GM12878 (cell line): ENCODE data around the gene CNTN4. TPM values are rescaled to one million over a fixed set of nuclear protein-coding genes. Genes with fewer than 3 reads are reported as not detected.

Source experiments
- ATAC-seq: fragments of 200-7000 bp; cut with Tn5 transposase; 3 replicates; pipeline ENCODE4 v1.9.1; 2020; ENCODE audit warnings: mild to moderate bottlenecking, moderate library complexity
- BruUV-seq: library from RNA; stranded (reverse); fragments of 400-500 nt; replicated peaks from 2 replicates; lab custom pipeline; 2021; lab: Mats Ljungman, UMichigan
- CTCF ChIA-PET: fragments of 300-600 bp; sonication (Branson Sonifier 250); formaldehyde crosslinking; extraction: SDS; loops from one replicate; lab custom pipeline; 2021; ENCODE audit warnings: inconsistent platforms; lab: Yijun Ruan, JAX
- POLR2A ChIA-PET: fragments of 350-600 bp; formaldehyde crosslinking; extraction: SDS; loops from one replicate; lab custom pipeline; 2021; ENCODE audit warnings: inconsistent platforms; lab: Charles Lee
- RAD21 ChIA-PET: fragments of 300-600 bp; sonication (Branson Sonifier 250); formaldehyde crosslinking; loops from one replicate; lab custom pipeline; 2023; ENCODE audit warnings: antibody characterized with exemption; ENCODE audit not compliant: unreplicated experiment; lab: Charles Lee
- SMC1A ChIA-PET: fragments of 300-600 bp; sonication (Branson Sonifier 250); formaldehyde crosslinking; loops from one replicate; lab custom pipeline; 2023; ENCODE audit not compliant: unreplicated experiment, uncharacterized antibody; lab: Charles Lee
- DNase-seq: peaks from one replicate; pipeline ENCODE4 v3.0.0-alpha.2; 2011; ENCODE audit warnings: low read depth, low spot score
- FAIRE-seq: peaks from 3 replicates; lab custom pipeline; 2011; peaks lifted over from hg19 to GRCh38; lab: Jason Lieb, UNC
- H2AFZ ChIP-seq: 2 replicates; pipeline ENCODE4 v1.6.0; 2011; ENCODE audit warnings: low read depth, low read length, control low read depth; ENCODE audit not compliant: control insufficient read depth
- H3K27ac ChIP-seq: 2 replicates; pipeline ENCODE4 v1.5.1; 2011; ENCODE audit warnings: control low read depth; ENCODE audit not compliant: control insufficient read depth, insufficient read depth
- H3K27me3 ChIP-seq, 2 experiments: replicated peaks in 1 of 2; 2 replicates each; pipeline versions ENCODE4 v1.6.0 to v1.6.1; 2011; ENCODE audit warnings: low read length in 1 of 2; ENCODE audit not compliant: control insufficient read depth in 2 of 2, insufficient read depth in 2 of 2
- H3K36me3 ChIP-seq, 2 experiments: 2 replicates each; pipeline ENCODE4 v1.5.1; 2011; ENCODE audit warnings: low read length in 1 of 2; ENCODE audit not compliant: control insufficient read depth in 2 of 2, insufficient read depth in 2 of 2
- H3K4me1 ChIP-seq: 2 replicates; pipeline ENCODE4 v1.6.1; 2011; ENCODE audit warnings: mild to moderate bottlenecking, low read length, moderate library complexity, mixed read lengths; ENCODE audit not compliant: control insufficient read depth, insufficient read depth
- H3K4me2 ChIP-seq: 2 replicates; pipeline ENCODE4 v1.6.0; 2011; ENCODE audit warnings: control low read depth; ENCODE audit not compliant: control insufficient read depth, insufficient read depth
- H3K4me3 ChIP-seq: fragments of 200-600 bp; sonication (generic); 2 replicates; pipeline ENCODE4 v1.5.1; 2016
- H3K79me2 ChIP-seq: 2 replicates; pipeline ENCODE4 v1.6.0; 2011; ENCODE audit warnings: low read length; ENCODE audit not compliant: control insufficient read depth, insufficient read depth
- H3K9ac ChIP-seq: 2 replicates; pipeline ENCODE4 v1.8.0; 2011; ENCODE audit warnings: low read length, control low read depth, mixed read lengths; ENCODE audit not compliant: control insufficient read depth, insufficient read depth
- H3K9me3 ChIP-seq: replicated peaks from 3 replicates; pipeline ENCODE4 v1.5.1; 2011; ENCODE audit warnings: mild to moderate bottlenecking, low read length; ENCODE audit not compliant: control insufficient read depth, insufficient read depth
- H4K20me1 ChIP-seq: 2 replicates; pipeline ENCODE4 v1.6.0; 2011; ENCODE audit not compliant: control insufficient read depth, insufficient read depth
- ASH2L ChIP-seq: fragments of 300-600, 200-600 bp; sonication (generic); IDR thresholded peaks from 2 replicates; pipeline ENCODE4 v1.6.1; 2017; ENCODE audit warnings: low read depth, mild to moderate bottlenecking, borderline replicate concordance
- CHD1 ChIP-seq: IDR thresholded peaks from 2 replicates; pipeline ENCODE4 v1.6.1; 2012; ENCODE audit warnings: low read depth, low read length, improper control_type of control experiment
- EED ChIP-seq: sonication (generic); IDR thresholded peaks from 2 replicates; pipeline ENCODE4 v1.6.1; 2016; ENCODE audit warnings: antibody characterized with exemption, low read depth
- KLF5 ChIP-seq: fragments of 450-650 bp; IDR thresholded peaks from 2 replicates; pipeline ENCODE4 v1.6.1; 2014; ENCODE audit warnings: mild to moderate bottlenecking; ENCODE audit not compliant: partially characterized antibody
- RAD21 ChIP-seq: IDR thresholded peaks from 2 replicates; pipeline ENCODE4 v1.6.1; 2011; ENCODE audit warnings: mild to moderate bottlenecking, low read depth, low read length, moderate library complexity; ENCODE audit not compliant: insufficient read depth
- RFX5 ChIP-seq: IDR thresholded peaks from 2 replicates; pipeline ENCODE4 v1.6.1; 2011; ENCODE audit warnings: low read depth, low read length, improper control_type of control experiment
- RUNX3 ChIP-seq: IDR thresholded peaks from 2 replicates; pipeline ENCODE4 v1.6.1; 2012; ENCODE audit warnings: low read length, inconsistent platforms
- SMAD1 ChIP-seq: fragments of 450-650 bp; IDR thresholded peaks from 2 replicates; pipeline ENCODE4 v1.6.1; 2018; ENCODE audit warnings: mild to moderate bottlenecking, low read depth; ENCODE audit not compliant: partially characterized antibody
- YY1 ChIP-seq: IDR thresholded peaks from 2 replicates; pipeline ENCODE4 v1.6.1; 2011; ENCODE audit warnings: low read depth, mild to moderate bottlenecking, low read length
- ZNF24 ChIP-seq: fragments of 450-650 bp; IDR thresholded peaks from 2 replicates; pipeline ENCODE4 v1.6.1; 2017; ENCODE audit warnings: antibody characterized with exemption, mild to moderate bottlenecking
- ZNF622 ChIP-seq: fragments of 450-650 bp; IDR thresholded peaks from 2 replicates; pipeline ENCODE4 v1.6.1; 2017; ENCODE audit warnings: mild to moderate bottlenecking, inconsistent platforms
- whole genome bisulfite sequencing: methylation state at CpG from one replicate; pipeline ENCODE4 v1.1.6; 2016; ENCODE audit warnings: low lambda C conversion rate; ENCODE audit not compliant: insufficient replicate concordance, insufficient coverage; ENCODE audit errors: missing lambda C conversion rate; 5-methylcytosine and 5-hydroxymethylcytosine counted together
- in situ Hi-C: fragments of 300-500 bp; cut with MboI; formaldehyde crosslinking; loops from 9 replicates; pipeline ENCODE4 v1.14.3; 2018; ENCODE audit warnings: mixed read lengths
- intact Hi-C: fragments of 100-400 bp; cut with micrococcal nuclease; formaldehyde crosslinking; loops from one replicate; pipeline ENCODE4 v1.14.2; 2022; ENCODE audit not compliant: unreplicated experiment
- polyA plus RNA-seq, 11 experiments: library from polyadenylated mRNA; depleted of rRNA in 4 of 11; unstranded in 6 of 11; stranded (reverse) in 5 of 11; fragments of >200 nt; fragmentation: Nextera tagmentation in 4 of 11; fragmentation: Illumina TruSeq in 1 of 11; extraction: Ambion mirVana in 4 of 11; extraction: Trizol in 1 of 11; gene quantifications; 1 replicate in 1 of 11; 2 replicates in 10 of 11; pipeline versions ENCODE4 v1.2.1 to v1.2.3, GENCODE V29; 2011 to 2016; ENCODE audit warnings: inconsistent platforms in 2 of 11, missing spikeins in 2 of 11, low read depth in 1 of 11
- total RNA-seq, 4 experiments: library from RNA; depleted of rRNA in 3 of 4; stranded (reverse); fragments of >200 nt in 3 of 4; fragmentation: Illumina TruSeq in 1 of 4; extraction: Trizol in 1 of 4; gene quantifications; 2 replicates each; pipeline versions ENCODE4 v1.2.1 to v1.2.3, GENCODE V29; 2013 to 2021
- TF ChIP-seq, protein P1 (sequence below): IDR thresholded peaks from 2 replicates; pipeline ENCODE4 v1.6.1; 2011; ENCODE audit warnings: borderline replicate concordance, low read depth, mild to moderate bottlenecking, moderate library complexity, mixed read lengths, low read length; ENCODE audit not compliant: insufficient read depth; ENCODE audit errors: extremely low read length
- TF ChIP-seq, protein P2 (sequence below): IDR thresholded peaks from 2 replicates; pipeline ENCODE4 v1.6.1; 2012; ENCODE audit warnings: improper control_type of control experiment, low read depth, low read length; ENCODE audit not compliant: insufficient replicate concordance

The CNTN4 gene
- total and polyA plus RNA-seq, 10 of the 15 experiments (the other 5 are each of a cell fraction or from before 2014, with no cell fraction given), result 0.05 to 0.43 (median 0.15) TPM; not detected in 1

DNA sequence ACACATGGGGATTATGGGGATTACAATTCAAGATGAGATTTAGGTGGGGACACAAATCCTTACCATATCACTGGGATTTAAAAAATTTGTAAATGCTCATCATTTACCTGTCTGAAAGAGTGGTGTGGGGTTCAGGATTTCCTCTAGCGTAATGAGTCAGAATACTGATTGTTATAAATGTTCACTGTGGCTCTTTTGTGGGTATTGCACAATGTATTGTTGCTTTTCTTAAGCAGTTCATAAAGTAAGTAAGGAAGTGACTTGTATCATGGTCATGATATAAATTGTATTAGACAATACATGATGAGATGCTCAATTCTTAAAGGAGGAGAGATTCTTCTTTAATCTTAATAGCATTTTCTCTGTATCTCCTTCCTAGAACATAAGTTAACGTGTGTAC lies 262.1 kb downstream of the CNTN4 start:
- FAIRE-seq (no peak), ATAC-seq (no peak), DNase-seq (no peak)
- H3K9ac ChIP-seq, result no peak overlapping the region
- no peak overlapping the region for H2AFZ ChIP-seq
- no TSS peak for BruUV-seq
- no peak overlapping the region for H3K4me3 ChIP-seq
- intact Hi-C loops, result no loop called here
- no peak overlapping the region for H3K27ac ChIP-seq
- ChIA-PET RAD21 (no interaction called here), POLR2A (no interaction called here), SMC1A (no interaction called here), CTCF (no interaction called here)
- H3K4me1 ChIP-seq, result no peaks in the 10 kb centered on the region
- H3K4me2 ChIP-seq, result no peak overlapping the region
- in situ Hi-C loops, result no loop called here
- no peaks in the 10 kb centered on the region; the same call in 2 of the 3 replicates for H3K9me3 ChIP-seq
- H4K20me1 ChIP-seq, result no peaks in the 10 kb centered on the region
- TF ChIP-seq YY1, result no peak
- TF ChIP-seq, protein P1, sequence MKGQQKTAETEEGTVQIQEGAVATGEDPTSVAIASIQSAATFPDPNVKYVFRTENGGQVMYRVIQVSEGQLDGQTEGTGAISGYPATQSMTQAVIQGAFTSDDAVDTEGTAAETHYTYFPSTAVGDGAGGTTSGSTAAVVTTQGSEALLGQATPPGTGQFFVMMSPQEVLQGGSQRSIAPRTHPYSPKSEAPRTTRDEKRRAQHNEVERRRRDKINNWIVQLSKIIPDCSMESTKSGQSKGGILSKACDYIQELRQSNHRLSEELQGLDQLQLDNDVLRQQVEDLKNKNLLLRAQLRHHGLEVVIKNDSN, result no peak
- H3K27me3 ChIP-seq, result no peaks in the 10 kb centered on the region
- no peaks in the 10 kb centered on the region for H3K79me2 ChIP-seq
- no peaks in the 10 kb centered on the region for H3K36me3 ChIP-seq
- WGBS, result 25% methylated on average over 2 of the region's 2 CpGs

DNA sequence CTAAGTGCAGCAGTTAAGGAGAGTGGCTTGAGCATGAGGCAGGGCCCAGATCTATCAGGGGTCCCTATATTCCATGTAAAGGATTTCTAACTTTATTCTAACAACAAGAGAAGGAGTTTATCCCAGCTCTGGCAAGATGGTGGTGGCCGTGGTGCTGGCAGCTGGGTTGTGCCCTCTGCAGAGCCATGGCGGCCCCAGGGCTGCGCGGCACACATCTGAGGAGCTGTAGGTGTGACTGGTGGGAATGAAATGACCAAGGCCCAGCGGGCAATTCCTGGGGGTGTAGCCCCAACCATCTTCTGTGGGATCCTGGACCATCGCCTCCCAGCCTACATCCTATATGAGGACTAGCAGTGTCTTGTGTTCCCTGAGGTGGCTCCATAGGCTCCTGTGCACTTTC lies 263.5 kb downstream of the CNTN4 start:
- in situ Hi-C loops, result no loop called here
- Histone ChIP-seq H3K4me2 (no peak overlapping the region), H3K9me3 (no peaks in the 10 kb centered on the region; the same call in 2 of the 3 replicates), H3K27me3 (no peaks in the 10 kb centered on the region), H3K4me1 (no peaks in the 10 kb centered on the region), H3K36me3 (no peaks in the 10 kb centered on the region), H3K9ac (no peak overlapping the region), H4K20me1 (no peaks in the 10 kb centered on the region), H3K27ac (no peak overlapping the region), H2AFZ (no peak overlapping the region), H3K4me3 (no peak overlapping the region), H3K79me2 (no peaks in the 10 kb centered on the region)
- ChIA-PET RAD21 (no interaction called here), POLR2A (no interaction called here), SMC1A (interaction anchor here (0.5 to 0.9 kb wide), 2 partner anchors 16 to 389 kb away, joined by 3 to 4 read pairs; no protein-coding TSS in a partner anchor), CTCF (interaction anchor here (0.5 to 0.7 kb wide), 2 partner anchors 25 to 35 kb away, joined by 3 to 4 read pairs; no protein-coding TSS in a partner anchor)
- DNase-seq, result no peak
- no peak for ATAC-seq
- 49% methylated on average over 6 of the region's 6 CpGs for WGBS
- no TSS peak for BruUV-seq
- intact Hi-C loops, result no loop called here
- no peak for FAIRE-seq
- TF ChIP-seq RUNX3 (no peak), SMAD1 (no peak), ZNF622 (no peak), EED (no peak), ASH2L (no peak), ZNF24 (no peak), RAD21 (no peak), CHD1 (no peak), RFX5 (no peak), KLF5 (no peak)
- TF ChIP-seq, protein P2, sequence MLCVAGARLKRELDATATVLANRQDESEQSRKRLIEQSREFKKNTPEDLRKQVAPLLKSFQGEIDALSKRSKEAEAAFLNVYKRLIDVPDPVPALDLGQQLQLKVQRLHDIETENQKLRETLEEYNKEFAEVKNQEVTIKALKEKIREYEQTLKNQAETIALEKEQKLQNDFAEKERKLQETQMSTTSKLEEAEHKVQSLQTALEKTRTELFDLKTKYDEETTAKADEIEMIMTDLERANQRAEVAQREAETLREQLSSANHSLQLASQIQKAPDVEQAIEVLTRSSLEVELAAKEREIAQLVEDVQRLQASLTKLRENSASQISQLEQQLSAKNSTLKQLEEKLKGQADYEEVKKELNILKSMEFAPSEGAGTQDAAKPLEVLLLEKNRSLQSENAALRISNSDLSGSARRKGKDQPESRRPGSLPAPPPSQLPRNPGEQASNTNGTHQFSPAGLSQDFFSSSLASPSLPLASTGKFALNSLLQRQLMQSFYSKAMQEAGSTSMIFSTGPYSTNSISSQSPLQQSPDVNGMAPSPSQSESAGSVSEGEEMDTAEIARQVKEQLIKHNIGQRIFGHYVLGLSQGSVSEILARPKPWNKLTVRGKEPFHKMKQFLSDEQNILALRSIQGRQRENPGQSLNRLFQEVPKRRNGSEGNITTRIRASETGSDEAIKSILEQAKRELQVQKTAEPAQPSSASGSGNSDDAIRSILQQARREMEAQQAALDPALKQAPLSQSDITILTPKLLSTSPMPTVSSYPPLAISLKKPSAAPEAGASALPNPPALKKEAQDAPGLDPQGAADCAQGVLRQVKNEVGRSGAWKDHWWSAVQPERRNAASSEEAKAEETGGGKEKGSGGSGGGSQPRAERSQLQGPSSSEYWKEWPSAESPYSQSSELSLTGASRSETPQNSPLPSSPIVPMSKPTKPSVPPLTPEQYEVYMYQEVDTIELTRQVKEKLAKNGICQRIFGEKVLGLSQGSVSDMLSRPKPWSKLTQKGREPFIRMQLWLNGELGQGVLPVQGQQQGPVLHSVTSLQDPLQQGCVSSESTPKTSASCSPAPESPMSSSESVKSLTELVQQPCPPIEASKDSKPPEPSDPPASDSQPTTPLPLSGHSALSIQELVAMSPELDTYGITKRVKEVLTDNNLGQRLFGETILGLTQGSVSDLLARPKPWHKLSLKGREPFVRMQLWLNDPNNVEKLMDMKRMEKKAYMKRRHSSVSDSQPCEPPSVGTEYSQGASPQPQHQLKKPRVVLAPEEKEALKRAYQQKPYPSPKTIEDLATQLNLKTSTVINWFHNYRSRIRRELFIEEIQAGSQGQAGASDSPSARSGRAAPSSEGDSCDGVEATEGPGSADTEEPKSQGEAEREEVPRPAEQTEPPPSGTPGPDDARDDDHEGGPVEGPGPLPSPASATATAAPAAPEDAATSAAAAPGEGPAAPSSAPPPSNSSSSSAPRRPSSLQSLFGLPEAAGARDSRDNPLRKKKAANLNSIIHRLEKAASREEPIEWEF, result no peak
